ENCODE measurements around the gene NPDC1. TPM values are rescaled to one million over a fixed set of nuclear protein-coding genes. Genes with fewer than 3 reads are reported as not detected.
"Not testable (repeated sequence)": the region's sequence is repeated elsewhere in the genome, so short reads cannot be mapped to it uniquely, and the experiment has no call there.

The NPDC1 gene
- total and polyA plus RNA-seq, 2 experiments from 2014 or later: 43.1 to 121 TPM

DNA sequence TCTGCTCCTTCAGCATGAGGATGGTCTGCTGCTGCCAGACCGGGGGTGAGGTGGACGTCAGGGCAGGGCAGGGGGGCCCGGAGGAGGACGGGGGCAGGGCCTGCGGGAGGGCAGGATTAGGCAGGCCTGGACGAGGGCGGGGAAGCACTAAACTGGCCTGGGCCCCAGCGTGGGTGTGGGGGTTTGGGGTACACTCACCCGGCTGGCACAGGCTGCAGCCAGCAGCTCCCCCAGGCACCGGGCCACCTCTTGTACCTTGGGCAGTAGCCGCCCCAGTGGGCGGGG is 18.8 kb upstream of the NPDC1 start:
- Histone ChIP-seq H3K9me2 (ENCODE audit: insufficient read depth) (no peaks in the 10 kb centered on the region), H4K20me1 (ENCODE audit: insufficient read depth) (no peaks in the 10 kb centered on the region), H3K4me3 (no peak overlapping the region), H3K4me1 (ENCODE audit: insufficient read depth) (no peaks in the 10 kb centered on the region), H3K9ac (no peak overlapping the region), H3K4me2 (ENCODE audit: unreplicated experiment) (no peak overlapping the region), H3K27ac (no peak overlapping the region), H2AFZ (no peak overlapping the region), H3F3A (ENCODE audit: insufficient read depth) (no peaks in the 10 kb centered on the region), H3K36me3 (ENCODE audit: low read depth) (no peaks in the 10 kb centered on the region), H3K79me2 (ENCODE audit: insufficient read depth) (no peaks in the 10 kb centered on the region), H3K27me3 (replicated peaks; ENCODE audit: insufficient read depth) (no peaks in the 10 kb centered on the region), H3K9me3 (ENCODE audit: low read depth) (no peaks in the 10 kb centered on the region)
- TF ChIP-seq EZH2phosphoT487 (IDR thresholded peaks at IDR 0.05; ENCODE audit: insufficient read depth, low read depth): no peak
- no peak for TF ChIP-seq EZH2 (IDR thresholded peaks at IDR 0.05; ENCODE audit: insufficient read depth, poor library complexity, severe bottlenecking)
- in situ Hi-C loops (cut with MboI): no loop called here
- no peak for DNase-seq
- 40 to 68% methylated on average over 1 to 12 of the region's 12 CpGs for WGBS, 2 experiments (ENCODE audit: low coverage in 1 of 2, low lambda C conversion rate in 2 of 2, missing lambda C conversion rate in 2 of 2)

DNA sequence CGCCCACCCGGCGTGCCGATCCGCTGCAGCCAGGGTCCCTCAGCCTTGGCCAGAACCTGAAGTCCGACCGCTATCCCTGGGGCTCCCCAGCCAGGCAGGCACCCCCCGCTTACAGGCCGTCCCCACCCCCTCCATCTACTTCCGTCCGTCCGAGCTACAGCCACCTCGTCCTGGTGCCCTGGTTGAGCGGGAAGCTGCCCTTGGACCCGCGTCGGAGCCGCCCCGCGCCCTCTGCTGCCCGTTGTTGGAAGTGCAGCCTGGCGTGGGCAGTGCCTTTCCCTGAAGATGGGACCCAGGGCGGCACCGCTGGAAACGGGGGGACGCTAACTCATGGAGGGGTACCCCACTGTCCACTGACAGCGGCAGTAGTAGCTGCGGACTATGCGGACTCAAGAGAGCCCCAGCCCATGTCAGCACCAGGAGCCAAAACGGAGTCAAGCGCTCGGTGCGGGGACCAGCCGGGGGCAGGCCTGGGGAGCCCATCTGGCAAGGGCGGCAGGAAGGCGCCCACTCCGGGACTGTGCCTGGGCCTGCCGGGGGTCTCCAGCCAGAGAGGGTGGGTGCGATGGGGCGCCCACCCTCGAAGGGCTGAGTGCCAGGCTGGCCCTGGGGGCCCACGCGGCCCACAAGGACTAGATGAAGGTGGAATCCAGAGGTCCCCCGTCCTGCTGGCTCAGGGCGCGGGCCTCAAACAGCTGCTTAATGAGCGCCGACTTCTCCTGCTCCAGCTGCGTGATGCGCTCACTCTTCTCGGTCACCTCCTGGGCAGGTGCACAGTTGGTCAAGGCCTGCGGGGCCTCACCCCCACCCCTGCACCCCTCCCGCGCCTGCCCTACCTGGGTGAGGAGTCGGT is 18.3 kb upstream of the NPDC1 start:
- TF ChIP-seq EZH2 (IDR thresholded peaks at IDR 0.05; ENCODE audit: insufficient read depth, poor library complexity, severe bottlenecking): no peak
- no peak for TF ChIP-seq EZH2phosphoT487 (IDR thresholded peaks at IDR 0.05; ENCODE audit: insufficient read depth, low read depth)
- no peaks in the 10 kb centered on the region for H3K27me3 ChIP-seq (replicated peaks; ENCODE audit: insufficient read depth)
- H3K9ac ChIP-seq: no peak overlapping the region
- no peak overlapping the region for H3K4me3 ChIP-seq
- H3K4me1 ChIP-seq (ENCODE audit: insufficient read depth): no peaks in the 10 kb centered on the region
- no peaks in the 10 kb centered on the region for H4K20me1 ChIP-seq (ENCODE audit: insufficient read depth)
- WGBS, 2 experiments (ENCODE audit: low coverage in 1 of 2, low lambda C conversion rate in 2 of 2, missing lambda C conversion rate in 2 of 2): 25 to 43% methylated on average over 37 to 55 of the region's 55 CpGs
- no peak overlapping the region for H3K27ac ChIP-seq
- H3K36me3 ChIP-seq (ENCODE audit: low read depth): no peaks in the 10 kb centered on the region
- H2AFZ ChIP-seq: no peak overlapping the region
- peak; percentile 58 for DNase-seq
- in situ Hi-C loops (cut with MboI): no loop called here
- H3K79me2 ChIP-seq (ENCODE audit: insufficient read depth): no peaks in the 10 kb centered on the region
- no peaks in the 10 kb centered on the region for H3K9me2 ChIP-seq (ENCODE audit: insufficient read depth)
- H3F3A ChIP-seq (ENCODE audit: insufficient read depth): no peaks in the 10 kb centered on the region
- no peaks in the 10 kb centered on the region for H3K9me3 ChIP-seq (ENCODE audit: low read depth)
- no peak overlapping the region for H3K4me2 ChIP-seq (ENCODE audit: unreplicated experiment)

DNA sequence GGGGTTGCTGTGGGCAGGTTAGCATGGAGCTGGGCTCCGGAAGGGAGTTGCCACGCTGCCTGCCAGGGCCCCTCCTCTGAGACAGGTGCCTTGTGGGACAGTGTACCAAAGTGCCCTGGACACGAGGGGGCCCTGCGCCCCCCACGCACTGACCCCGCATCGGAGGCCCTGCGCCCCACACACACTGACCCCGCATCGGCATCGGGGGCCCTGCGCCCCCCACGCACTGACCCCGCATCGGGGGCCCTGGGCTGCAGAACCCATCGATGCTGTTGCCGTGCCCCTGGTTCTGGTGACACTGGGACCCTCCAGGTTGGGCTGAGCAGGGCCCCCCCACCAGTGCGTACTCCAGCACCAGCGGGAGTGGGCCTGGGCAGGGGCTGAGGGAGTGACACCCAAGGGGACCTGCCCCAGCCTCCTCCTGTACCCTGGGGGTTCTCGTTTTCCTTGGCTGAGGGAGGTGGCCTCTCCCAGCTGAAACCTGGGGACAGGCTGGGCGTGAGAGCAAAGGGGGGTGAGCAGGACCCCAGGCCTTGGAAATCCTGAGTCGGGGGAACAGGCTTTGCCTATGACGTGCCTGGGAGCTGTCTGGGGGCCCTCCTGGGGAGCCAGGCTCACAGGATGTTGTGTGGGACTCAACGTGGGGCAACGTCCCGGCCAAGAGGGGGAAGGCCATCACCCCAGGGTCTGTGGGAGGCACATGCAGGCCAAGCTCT is 17.5 kb upstream of the NPDC1 start:
- H3K4me2 ChIP-seq (ENCODE audit: unreplicated experiment): no peak overlapping the region
- H2AFZ ChIP-seq: no peak overlapping the region
- no peaks in the 10 kb centered on the region for H3K36me3 ChIP-seq (ENCODE audit: low read depth)
- no peak overlapping the region for H3K27ac ChIP-seq
- WGBS, 2 experiments (ENCODE audit: low coverage in 1 of 2, low lambda C conversion rate in 2 of 2, missing lambda C conversion rate in 2 of 2): 71 to 73% methylated on average over 10 to 18 of the region's 26 CpGs
- H4K20me1 ChIP-seq (ENCODE audit: insufficient read depth): no peaks in the 10 kb centered on the region
- no peaks in the 10 kb centered on the region for H3K4me1 ChIP-seq (ENCODE audit: insufficient read depth)
- H3K9me3 ChIP-seq (ENCODE audit: low read depth): no peaks in the 10 kb centered on the region
- H3K79me2 ChIP-seq (ENCODE audit: insufficient read depth): no peaks in the 10 kb centered on the region
- no peak overlapping the region for H3K4me3 ChIP-seq
- H3K9me2 ChIP-seq (ENCODE audit: insufficient read depth): no peaks in the 10 kb centered on the region
- in situ Hi-C loops (cut with MboI): no loop called here
- H3K27me3 ChIP-seq (replicated peaks; ENCODE audit: insufficient read depth): no peaks in the 10 kb centered on the region
- TF ChIP-seq EZH2 (IDR thresholded peaks at IDR 0.05; ENCODE audit: insufficient read depth, poor library complexity, severe bottlenecking) (no peak), EZH2phosphoT487 (IDR thresholded peaks at IDR 0.05; ENCODE audit: insufficient read depth, low read depth) (no peak)
- DNase-seq: no peak
- H3K9ac ChIP-seq: no peak overlapping the region
- no peaks in the 10 kb centered on the region for H3F3A ChIP-seq (ENCODE audit: insufficient read depth)

DNA sequence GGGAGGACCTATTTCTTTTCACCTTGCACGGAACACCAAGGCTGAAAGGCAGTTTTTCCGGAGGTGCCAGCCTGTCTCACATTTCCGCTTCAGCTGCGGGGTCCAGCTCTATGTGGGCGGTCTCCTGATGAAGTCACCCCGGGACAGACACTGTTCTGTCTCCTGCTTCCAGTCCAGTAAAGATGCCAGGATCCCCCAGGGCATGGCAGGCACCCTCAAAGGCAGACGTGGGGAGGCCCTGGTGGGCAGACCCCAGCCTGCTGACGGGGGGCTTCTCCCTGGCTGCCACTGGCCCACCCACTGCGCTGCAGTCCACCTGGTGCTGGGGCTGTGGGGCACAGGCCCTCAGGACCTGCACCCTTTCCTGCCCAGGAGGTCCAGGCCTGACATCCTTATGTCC is 16.8 kb upstream of the NPDC1 start:
- WGBS, 2 experiments (ENCODE audit: low coverage in 1 of 2, low lambda C conversion rate in 2 of 2, missing lambda C conversion rate in 2 of 2): 55 to 60% methylated on average over 6 to 8 of the region's 9 CpGs
- in situ Hi-C loops (cut with MboI); H3K9me3 ChIP-seq (ENCODE audit: low read depth): not testable (repeated sequence)

More for the DNA sequence above, 16.8 kb upstream of the NPDC1 start:
- not testable (repeated sequence) for H4K20me1 ChIP-seq (ENCODE audit: insufficient read depth); H3K9ac ChIP-seq; H3K9me2 ChIP-seq (ENCODE audit: insufficient read depth); H3K4me2 ChIP-seq (ENCODE audit: unreplicated experiment); DNase-seq; H3K27me3 ChIP-seq (replicated peaks; ENCODE audit: insufficient read depth); H3K4me1 ChIP-seq (ENCODE audit: insufficient read depth); H3K27ac ChIP-seq; H3K79me2 ChIP-seq (ENCODE audit: insufficient read depth); H3K4me3 ChIP-seq; H3F3A ChIP-seq (ENCODE audit: insufficient read depth); H3K36me3 ChIP-seq (ENCODE audit: low read depth); H2AFZ ChIP-seq
